HG03196 (cell line): ENCODE measurements around the gene TRIM14.

Source experiments
- ATAC-seq: cut with Tn5 transposase; IDR thresholded peaks from one replicate; pipeline ENCODE4 v1.9.1; 2021; ENCODE audit not compliant: unreplicated experiment

The TRIM14 gene, protein sequence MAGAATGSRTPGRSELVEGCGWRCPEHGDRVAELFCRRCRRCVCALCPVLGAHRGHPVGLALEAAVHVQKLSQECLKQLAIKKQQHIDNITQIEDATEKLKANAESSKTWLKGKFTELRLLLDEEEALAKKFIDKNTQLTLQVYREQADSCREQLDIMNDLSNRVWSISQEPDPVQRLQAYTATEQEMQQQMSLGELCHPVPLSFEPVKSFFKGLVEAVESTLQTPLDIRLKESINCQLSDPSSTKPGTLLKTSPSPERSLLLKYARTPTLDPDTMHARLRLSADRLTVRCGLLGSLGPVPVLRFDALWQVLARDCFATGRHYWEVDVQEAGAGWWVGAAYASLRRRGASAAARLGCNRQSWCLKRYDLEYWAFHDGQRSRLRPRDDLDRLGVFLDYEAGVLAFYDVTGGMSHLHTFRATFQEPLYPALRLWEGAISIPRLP

DNA sequence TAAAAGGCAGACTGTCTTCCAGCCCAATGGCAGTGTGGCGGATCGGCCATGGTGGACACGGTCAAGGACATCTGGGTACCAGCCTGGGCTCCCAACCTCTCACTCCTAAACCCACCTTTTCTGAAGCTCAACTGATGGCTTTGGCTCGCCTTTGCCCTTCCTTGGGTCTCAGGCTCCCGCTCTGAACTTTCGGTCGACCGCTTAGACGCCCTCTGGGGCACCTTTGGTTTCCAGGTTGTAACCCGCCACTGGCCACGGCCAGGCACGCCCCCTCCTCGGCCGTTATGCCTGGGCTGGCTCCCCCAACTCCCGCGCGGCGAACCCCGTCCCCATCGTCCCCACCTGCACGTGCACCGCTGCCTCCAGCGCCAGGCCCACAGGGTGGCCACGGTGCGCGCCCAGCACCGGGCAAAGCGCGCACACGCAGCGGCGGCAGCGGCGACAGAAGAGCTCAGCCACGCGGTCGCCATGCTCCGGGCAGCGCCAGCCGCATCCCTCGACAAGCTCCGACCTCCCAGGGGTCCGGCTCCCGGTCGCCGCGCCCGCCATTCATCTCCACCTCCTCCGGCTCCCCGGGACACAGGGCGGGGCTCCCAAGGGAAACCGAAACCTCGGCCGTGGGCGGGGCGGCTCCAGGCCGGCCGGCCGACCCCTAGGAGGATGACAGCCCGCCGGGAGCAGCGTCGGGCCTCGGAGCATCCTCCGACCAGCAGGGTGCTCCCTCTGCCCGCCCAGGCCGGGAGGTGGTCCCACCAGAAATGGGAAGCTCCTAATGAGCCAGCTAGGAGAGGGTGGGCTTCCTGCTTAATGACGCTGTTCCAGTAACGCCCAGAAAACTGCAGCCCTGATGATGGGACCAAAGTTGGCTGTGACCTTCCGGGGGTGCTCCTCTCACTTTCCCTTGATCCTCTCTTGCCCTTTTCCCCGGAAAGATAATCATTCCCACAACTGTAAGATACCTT, at the start of gene TRIM14:
TSS of gene TRIM14 (minus strand) at position 583 of the 962 bp plus-strand sequence. CDS start at position 549, 34 bp downstream.
- peak; percentile 64 for ATAC-seq

- ATAC-seq, result no peak
Measured at GRCh38 chr9:98168153-98168780, 49.2 kb upstream of the TRIM14 start.

GRCh38 chr9:98164912-98165311, 45.9 kb upstream of the TRIM14 start:
- ATAC-seq, result no peak

DNA sequence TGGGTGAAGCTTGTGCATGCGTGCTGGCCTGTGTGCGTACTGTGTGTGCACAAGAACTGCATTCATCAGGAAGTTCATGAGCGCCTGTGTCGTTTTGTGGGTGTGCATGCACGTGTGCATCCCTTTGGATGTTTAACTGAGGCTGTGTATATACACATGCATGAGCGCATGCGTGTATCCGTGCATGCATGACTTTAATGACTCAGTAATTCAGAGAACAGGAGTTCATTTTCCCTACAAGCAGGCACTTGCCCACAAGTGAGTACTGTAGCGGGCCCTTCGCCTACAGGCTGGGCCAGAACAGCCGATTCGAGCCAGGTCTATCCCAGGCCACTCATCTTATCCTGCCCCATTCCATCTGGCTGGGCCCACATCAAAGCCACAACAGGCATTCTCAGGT, 43.6 kb upstream of the TRIM14 start:
- ATAC-seq, result no peak

DNA sequence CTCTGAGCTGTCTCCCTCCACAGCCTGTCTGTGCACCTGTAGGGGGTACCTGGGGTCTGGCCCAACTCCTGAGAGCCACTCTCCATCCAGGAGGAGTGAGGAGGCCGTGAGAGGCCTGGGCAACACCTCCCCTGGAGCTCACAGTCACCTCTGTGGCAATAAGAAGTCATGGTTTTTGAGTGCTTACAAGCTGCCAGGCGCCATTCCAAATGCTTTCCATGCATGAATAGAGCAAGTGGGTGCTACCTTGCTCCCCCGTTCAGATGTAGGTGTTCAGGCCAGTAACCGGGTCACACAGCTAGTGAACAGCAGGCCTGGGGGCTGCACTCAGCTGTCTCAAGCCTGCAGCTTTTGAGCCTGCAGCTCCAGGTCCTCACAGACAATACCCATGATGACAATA, 42.8 kb upstream of the TRIM14 start:
- ATAC-seq, result no peak

GRCh38 chr9:98159790-98160189, 40.8 kb upstream of the TRIM14 start:
- no peak for ATAC-seq

DNA sequence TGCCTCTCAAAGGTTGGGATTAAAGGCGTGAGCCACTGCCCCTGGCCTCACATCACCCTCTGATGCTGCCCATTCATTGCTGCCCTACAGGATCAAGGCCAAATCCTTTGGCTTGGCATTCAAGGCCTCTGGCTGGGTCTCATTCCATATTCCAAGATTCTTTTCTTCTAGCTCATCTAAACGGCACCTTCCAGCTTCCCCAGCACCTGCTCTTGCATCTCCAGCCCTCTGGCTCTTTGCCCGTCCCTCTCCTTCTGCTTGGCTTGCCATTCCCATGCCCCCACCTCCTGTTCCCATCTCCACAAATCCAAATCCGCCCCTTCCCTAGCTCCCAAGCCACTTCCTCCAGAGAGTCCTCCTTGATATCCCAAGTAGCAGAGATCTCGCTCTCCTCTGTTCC, 40.3 kb upstream of the TRIM14 start:
- no peak for ATAC-seq

DNA sequence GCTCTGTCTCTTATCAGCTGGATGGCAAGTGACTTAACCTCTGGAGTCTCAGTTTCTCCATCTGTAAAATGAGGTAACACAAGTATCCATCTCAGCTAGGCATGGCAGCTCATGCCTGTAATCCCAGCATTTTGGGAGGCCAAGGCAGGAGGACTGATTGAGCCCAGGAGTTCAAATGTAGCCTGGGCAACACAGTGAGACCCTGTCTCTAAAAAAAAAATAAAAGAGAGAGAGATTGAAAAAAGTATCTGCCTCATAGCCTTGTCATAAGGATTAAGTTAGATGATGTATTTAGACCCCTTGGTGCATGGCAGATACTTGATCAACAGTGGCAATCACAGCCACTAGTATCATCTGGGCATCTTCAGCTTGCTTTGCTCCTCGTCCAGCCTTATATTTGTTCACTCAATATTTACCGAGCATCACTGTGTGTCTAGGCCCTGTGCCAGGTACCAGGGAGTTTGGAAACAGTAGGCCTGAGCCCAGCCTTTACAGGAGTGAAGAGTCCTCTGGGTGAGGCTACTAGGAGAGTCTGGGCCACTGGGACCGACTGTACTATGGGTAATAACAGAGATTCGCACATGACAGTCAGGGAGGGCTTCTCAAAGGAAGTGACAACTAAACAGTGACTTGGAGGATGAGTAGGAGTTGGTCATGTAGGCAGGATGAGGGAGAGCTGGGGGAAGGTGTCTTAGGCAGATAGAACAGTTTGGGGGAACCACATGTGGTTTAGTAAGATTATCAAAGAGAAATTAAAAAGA, 39.2 kb upstream of the TRIM14 start:
- ATAC-seq, result no peak

DNA sequence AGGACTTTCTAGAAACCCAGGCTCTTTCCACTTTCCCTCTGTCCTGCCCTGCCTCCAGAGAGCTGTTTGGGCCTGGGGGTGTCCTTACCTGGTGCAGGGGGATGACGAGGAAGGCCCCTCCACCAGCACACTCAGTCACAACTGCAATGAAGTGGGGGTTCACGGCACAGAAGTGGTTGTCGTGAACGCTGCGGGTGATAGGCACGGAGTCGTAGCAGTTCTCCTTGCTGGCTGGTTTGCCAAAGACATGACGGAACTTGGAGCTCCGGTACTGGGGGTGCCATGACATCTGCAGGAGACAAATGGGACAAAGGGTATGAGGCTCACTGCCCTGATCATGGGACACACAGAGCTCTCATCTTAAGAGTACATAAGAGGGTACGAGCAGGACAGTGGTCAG, 38.4 kb upstream of the TRIM14 start:
- no peak for ATAC-seq

GRCh38 chr9:98154678-98155077, 35.7 kb upstream of the TRIM14 start:
- no peak for ATAC-seq

GRCh38 chr9:98152526-98152925, 33.5 kb upstream of the TRIM14 start:
- no peak for ATAC-seq

- no peak for ATAC-seq
Measured at GRCh38 chr9:98150721-98151120, 31.7 kb upstream of the TRIM14 start.

- no peak for ATAC-seq
Measured at GRCh38 chr9:98150164-98150563, 31.1 kb upstream of the TRIM14 start.

DNA sequence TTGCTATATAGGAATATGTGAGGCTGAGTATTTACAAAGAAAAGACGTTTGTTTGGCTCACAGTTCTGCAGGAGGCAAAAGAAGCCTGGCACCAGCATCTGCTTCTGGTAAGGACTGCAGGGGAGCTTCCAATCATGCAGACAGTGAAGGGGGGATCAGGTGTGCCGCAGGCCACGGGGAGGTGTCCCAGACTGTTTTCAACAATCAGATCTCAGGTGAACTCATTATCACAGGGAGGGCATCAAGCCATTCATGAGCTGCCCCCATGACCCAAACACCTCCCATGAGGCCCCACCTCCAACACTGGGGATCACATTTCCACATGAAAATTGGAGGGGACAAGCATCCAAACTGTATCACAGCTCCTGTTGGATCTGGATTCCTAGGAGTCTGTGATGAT, 30.4 kb upstream of the TRIM14 start:
- ATAC-seq, result no peak

- ATAC-seq, result no peak
Measured at GRCh38 chr9:98148486-98148885, 29.5 kb upstream of the TRIM14 start.

DNA sequence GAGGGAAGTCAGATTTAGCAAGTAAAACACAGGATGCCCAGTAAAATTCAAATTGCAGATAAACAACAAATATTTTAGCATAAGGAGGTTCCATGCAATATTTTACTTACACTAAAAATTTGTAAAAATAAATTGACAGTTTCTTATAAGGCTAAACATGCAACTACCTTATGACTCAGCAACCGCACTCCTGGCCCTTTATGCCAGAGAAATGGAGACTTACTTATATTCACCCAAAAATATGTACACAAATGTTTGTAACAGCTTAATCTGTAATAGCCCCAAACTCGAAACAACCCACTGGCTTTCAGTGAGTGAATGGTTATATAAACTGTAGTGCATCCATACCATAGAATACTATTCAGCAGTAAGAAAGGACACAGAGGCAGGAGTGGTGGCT, 28.6 kb upstream of the TRIM14 start:
- ATAC-seq, result no peak

DNA sequence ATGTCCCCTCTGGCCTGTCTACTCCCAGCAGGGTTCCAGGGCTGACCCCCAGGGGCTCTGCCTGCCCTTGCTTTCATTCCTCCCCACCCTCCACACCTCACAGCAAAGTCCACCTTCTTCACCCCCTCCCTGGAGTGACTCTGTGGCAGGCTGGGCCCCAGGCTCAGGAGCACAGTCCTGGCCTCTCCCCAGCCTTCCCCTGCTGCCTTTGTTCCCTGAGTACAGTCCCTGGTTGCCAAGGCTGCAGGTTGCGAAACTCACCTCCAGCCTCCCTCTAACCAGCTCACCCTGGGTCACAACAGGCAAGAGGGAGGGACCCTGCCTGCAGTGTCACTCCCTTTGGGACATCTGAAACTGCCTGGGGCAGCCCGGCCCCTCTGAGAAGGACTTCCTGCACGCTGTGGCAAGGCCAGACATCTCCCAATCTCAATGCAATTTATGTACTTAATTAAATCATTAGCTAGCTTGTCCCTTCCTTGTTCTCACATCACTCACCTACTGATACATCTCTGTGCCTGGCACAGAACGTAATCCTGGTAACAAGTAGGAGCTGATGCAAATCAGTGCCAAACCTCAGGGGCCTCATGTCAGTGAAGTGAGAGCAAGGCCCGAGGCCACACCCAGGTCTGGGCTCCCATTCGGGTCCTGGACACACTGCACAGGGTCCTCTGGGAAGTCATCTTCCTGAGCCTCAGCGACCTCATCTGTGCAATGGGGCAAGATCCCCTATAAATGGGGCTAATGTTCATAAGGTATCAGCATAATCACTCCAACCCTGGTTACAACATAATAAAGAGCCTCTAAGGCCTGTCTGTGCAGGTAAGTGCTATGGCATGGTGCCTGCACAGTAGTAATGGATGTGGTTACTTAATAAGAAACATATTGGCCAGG, 27.3 kb upstream of the TRIM14 start:
- ATAC-seq, result peak; percentile 61

DNA sequence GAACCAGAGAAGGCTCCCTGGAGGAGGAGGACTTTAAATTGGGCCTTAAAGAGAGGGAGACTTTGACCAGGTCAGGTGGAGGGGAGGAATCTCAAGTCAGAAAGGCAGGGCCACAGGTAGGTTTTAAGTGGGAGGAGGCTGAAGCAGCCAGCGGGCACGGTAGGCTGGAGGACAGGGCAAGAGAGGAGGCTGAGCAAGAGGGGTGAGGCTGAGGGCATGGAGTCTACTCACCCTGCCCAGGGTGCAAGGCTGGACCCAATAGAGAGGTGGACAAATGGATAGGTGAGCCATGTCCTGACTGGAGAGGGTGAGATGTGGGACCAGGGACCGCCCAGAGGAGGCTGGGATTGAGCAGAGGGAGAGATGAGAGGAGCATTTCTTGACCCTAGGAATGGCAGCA, 25.6 kb upstream of the TRIM14 start:
- no peak for ATAC-seq

DNA sequence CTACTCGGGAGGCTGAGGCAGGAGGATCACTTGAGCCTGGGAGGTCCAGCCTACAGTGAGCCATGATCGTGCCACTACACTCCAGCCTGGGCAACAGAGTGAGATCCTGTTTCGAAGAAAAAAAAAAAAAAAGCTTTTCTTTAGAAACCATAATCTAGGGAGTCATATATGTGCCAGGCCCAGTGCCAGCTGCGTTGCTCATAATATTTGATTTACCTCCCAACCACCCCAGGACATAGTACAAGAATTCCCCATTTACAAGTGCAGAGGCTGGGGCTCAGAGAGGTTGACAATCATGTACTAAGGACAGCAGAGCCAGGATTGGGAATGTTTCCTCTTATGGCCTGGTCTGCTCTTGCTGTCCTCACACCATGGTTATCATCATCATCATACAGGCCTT, 25.1 kb upstream of the TRIM14 start:
- no peak for ATAC-seq
